Measurements from ENCODE around the gene SPINK5.

DNA sequence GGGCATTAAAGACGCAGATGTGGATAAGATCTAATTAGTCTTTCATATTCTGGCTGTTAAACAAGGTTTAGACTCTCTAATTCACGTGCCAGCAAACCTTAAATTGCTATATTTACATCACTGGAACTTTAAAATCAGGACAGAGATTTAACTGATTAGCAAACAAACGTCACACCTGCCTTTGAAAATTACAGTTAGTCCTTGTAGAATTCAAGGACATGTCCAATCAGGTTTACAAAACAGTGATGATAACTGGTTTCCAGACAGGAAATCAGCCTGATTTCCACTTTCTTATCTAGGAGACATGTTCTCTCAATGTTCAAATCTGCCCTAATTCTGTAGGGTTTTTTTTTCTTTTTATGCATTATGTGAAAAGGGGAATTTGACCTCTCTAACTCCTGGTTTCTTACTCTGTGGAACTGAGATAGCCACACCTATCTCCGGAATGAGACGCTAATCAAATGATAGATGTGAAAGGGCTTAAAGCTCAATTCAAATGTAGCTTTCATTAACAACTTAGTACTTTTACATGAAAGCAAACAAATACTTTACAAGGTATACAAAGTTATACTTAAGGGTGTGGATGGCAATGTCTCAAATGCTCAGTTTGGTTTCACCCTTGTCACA, 26.5 kb downstream of the SPINK5 start:
- TF ChIP-seq, protein P1, sequence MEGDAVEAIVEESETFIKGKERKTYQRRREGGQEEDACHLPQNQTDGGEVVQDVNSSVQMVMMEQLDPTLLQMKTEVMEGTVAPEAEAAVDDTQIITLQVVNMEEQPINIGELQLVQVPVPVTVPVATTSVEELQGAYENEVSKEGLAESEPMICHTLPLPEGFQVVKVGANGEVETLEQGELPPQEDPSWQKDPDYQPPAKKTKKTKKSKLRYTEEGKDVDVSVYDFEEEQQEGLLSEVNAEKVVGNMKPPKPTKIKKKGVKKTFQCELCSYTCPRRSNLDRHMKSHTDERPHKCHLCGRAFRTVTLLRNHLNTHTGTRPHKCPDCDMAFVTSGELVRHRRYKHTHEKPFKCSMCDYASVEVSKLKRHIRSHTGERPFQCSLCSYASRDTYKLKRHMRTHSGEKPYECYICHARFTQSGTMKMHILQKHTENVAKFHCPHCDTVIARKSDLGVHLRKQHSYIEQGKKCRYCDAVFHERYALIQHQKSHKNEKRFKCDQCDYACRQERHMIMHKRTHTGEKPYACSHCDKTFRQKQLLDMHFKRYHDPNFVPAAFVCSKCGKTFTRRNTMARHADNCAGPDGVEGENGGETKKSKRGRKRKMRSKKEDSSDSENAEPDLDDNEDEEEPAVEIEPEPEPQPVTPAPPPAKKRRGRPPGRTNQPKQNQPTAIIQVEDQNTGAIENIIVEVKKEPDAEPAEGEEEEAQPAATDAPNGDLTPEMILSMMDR (IDR thresholded peaks at IDR 0.05), result no peak
- TF ChIP-seq POLR2A (IDR thresholded peaks at IDR 0.05), result no peak
